Nephron (organoid): Measurements from ENCODE around the gene PPP1R13B.

ENCODE experiments used
- H3K27ac Mint-ChIP-seq, 3 experiments: 2 replicates each; pipeline ENCODE4 v1.8.0; 2020; ENCODE audit warnings: mixed read lengths in 3 of 3, mild to moderate bottlenecking in 2 of 3, moderate library complexity in 1 of 3
- H3K27me3 Mint-ChIP-seq: 2 replicates; pipeline ENCODE4 v1.8.0; 2021; ENCODE audit warnings: low read depth, mild to moderate bottlenecking, moderate library complexity, mixed read lengths
- H3K36me3 Mint-ChIP-seq: 2 replicates; pipeline ENCODE4 v1.8.0; 2020; ENCODE audit warnings: low read depth, mixed read lengths
- H3K4me1 Mint-ChIP-seq: 2 replicates; pipeline ENCODE4 v1.8.0; 2020; ENCODE audit warnings: mixed read lengths
- H3K4me3 Mint-ChIP-seq, 3 experiments: 2 replicates each; pipeline ENCODE4 v1.8.0; 2020; ENCODE audit warnings: mild to moderate bottlenecking in 3 of 3, mixed read lengths in 3 of 3, moderate library complexity in 2 of 3
- H3K9me3 Mint-ChIP-seq: 2 replicates; pipeline ENCODE4 v1.8.0; 2020; ENCODE audit warnings: mixed read lengths
- TF ChIP-seq, protein P1 (sequence below), 3 experiments: fragments of 200-600 bp; sonication (generic); IDR thresholded peaks; one replicate each; pipeline ENCODE4 v1.5.0; 2021; ENCODE audit warnings: antibody characterized with exemption in 3 of 3; ENCODE audit not compliant: unreplicated experiment in 3 of 3

Gene PPP1R13B

DNA sequence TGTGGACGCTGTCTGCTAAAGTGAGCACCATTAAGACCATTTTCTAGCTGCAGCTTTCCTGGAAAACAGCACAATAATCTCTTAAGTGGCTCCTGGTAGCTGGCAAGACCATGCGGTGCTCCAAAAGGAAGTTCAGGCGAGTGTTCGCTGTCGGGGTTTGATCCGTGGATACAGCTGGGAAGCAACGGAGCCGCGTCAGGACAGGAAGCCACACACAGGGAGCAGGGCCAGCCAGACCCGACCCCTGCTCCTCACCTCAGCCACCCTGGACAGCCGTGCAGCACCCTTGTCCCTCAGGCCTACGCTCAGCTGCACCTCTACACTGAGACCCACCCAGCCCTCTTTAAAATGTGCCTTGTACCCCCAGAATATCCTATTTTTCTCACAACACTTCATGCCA lies 112.4 kb downstream of the PPP1R13B start:
- Mint-ChIP-seq H3K27me3 (no peaks in the 10 kb centered on the region), H3K4me3 (no peak overlapping the region), H3K9me3 (no peaks in the 10 kb centered on the region), H3K4me1 (no peaks in the 10 kb centered on the region), H3K36me3 (peaks cover 32% of the 10 kb centered on the region), H3K27ac (peak overlapping the region in 1 of 3 experiments; percentile 32)
- TF ChIP-seq, protein P1, sequence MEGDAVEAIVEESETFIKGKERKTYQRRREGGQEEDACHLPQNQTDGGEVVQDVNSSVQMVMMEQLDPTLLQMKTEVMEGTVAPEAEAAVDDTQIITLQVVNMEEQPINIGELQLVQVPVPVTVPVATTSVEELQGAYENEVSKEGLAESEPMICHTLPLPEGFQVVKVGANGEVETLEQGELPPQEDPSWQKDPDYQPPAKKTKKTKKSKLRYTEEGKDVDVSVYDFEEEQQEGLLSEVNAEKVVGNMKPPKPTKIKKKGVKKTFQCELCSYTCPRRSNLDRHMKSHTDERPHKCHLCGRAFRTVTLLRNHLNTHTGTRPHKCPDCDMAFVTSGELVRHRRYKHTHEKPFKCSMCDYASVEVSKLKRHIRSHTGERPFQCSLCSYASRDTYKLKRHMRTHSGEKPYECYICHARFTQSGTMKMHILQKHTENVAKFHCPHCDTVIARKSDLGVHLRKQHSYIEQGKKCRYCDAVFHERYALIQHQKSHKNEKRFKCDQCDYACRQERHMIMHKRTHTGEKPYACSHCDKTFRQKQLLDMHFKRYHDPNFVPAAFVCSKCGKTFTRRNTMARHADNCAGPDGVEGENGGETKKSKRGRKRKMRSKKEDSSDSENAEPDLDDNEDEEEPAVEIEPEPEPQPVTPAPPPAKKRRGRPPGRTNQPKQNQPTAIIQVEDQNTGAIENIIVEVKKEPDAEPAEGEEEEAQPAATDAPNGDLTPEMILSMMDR (IDR thresholded peaks at IDR 0.05; ENCODE audit: unreplicated experiment in 3 of 3) = no peak

DNA sequence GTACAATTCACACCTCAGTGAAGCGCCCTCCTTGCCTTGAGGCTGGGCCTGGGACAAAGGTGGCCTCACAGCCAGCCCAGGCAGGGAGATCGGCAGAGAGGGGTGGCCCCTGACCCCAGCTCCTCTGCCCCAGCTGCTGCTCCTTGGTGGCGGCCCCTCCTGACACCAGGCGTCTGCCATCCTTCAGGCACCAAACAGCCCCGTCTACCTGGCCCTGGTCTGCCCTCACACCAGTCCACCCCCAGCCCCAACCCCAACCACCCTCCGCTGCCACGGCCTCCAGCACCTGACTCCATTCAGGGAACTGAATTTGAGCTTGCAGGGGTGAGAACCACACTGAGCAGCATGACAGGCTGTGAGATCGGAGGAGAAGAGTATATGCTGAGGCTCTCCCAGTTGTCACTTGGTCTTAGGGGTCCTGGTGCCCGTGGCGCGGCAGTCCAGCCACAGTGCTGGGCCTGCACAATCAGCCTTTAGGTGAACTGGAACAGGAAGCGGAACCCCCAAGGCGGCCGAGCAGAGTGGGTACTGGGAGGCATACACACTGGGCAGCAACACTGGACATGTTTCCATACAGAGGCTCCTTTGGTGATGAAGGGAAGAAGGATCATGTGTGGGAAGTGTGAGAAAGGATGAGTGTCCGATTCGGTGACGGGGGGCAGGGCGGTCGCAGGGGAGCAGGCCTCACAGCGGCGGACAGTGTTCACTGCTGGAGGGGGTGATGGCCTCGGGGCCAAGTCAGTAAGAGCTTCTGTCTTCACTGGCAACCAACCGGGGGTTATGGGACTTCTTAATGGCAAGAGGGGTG lies 113.1 kb downstream of the PPP1R13B start:
- H3K9me3 Mint-ChIP-seq = no peaks in the 10 kb centered on the region
- H3K4me1 Mint-ChIP-seq = no peaks in the 10 kb centered on the region
- peaks cover 38% of the 10 kb centered on the region for H3K36me3 Mint-ChIP-seq
- no peak overlapping the region for H3K4me3 Mint-ChIP-seq
- peak overlapping the region in 1 of 3 experiments; percentile 32 for H3K27ac Mint-ChIP-seq
- TF ChIP-seq, protein P1 (IDR thresholded peaks at IDR 0.05; ENCODE audit: unreplicated experiment in 3 of 3) = no peak
- H3K27me3 Mint-ChIP-seq = no peaks in the 10 kb centered on the region

GRCh38 chr14:103733651-103734050 lies 113.7 kb downstream of the PPP1R13B start:
- no peaks in the 10 kb centered on the region for H3K9me3 Mint-ChIP-seq
- no peak overlapping the region for H3K4me3 Mint-ChIP-seq
- H3K36me3 Mint-ChIP-seq = peaks cover 44% of the 10 kb centered on the region
- TF ChIP-seq, protein P1 (IDR thresholded peaks at IDR 0.05; ENCODE audit: unreplicated experiment in 3 of 3) = no peak
- H3K27me3 Mint-ChIP-seq = no peaks in the 10 kb centered on the region
- peak overlapping the region in 1 of 3 experiments; percentile 85 for H3K27ac Mint-ChIP-seq
- H3K4me1 Mint-ChIP-seq = peaks cover under 1% of the 10 kb centered on the region

DNA sequence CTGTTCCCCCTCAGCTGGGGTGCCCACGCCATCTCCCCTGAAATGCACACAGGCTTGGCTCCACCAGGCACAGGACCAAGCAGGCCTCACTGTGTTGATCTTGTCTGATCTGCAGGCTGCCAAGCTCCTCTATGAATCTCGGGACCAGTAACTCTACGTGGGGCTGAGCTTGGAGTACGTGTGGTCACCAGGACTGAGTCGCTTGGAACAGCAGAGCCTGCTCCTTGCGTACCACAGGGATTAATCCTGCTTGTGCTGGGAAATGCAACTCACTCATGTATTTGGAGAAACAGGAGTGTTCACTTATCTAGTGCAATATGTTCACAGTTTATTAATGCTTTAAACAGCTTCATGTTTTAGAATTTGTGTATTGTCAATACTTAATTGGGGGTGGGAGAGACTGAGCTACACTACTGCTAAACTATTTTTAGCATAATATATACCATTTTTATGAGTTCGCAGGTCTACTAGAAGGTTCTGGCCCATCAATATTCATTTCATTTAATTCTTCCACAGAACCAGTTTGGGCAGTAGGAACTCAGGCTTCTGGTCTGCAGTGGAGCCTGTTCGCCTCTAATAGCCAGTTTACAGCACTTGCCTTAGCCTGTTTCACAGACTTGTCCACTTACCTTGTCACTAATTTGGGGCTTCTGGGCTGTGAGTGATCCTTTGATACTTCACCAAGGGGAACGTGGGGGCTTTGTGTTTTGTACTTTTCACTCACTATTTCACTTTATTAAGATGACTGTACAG lies 114.3 kb downstream of the PPP1R13B start:
- Mint-ChIP-seq H3K4me3 (no peak overlapping the region), H3K9me3 (no peaks in the 10 kb centered on the region), H3K27ac (peak overlapping the region in 1 of 3 experiments; percentile 85), H3K36me3 (peaks cover 42% of the 10 kb centered on the region), H3K27me3 (no peaks in the 10 kb centered on the region), H3K4me1 (peaks cover 5% of the 10 kb centered on the region)
- TF ChIP-seq, protein P1 (IDR thresholded peaks at IDR 0.05; ENCODE audit: unreplicated experiment in 3 of 3) = no peak

DNA sequence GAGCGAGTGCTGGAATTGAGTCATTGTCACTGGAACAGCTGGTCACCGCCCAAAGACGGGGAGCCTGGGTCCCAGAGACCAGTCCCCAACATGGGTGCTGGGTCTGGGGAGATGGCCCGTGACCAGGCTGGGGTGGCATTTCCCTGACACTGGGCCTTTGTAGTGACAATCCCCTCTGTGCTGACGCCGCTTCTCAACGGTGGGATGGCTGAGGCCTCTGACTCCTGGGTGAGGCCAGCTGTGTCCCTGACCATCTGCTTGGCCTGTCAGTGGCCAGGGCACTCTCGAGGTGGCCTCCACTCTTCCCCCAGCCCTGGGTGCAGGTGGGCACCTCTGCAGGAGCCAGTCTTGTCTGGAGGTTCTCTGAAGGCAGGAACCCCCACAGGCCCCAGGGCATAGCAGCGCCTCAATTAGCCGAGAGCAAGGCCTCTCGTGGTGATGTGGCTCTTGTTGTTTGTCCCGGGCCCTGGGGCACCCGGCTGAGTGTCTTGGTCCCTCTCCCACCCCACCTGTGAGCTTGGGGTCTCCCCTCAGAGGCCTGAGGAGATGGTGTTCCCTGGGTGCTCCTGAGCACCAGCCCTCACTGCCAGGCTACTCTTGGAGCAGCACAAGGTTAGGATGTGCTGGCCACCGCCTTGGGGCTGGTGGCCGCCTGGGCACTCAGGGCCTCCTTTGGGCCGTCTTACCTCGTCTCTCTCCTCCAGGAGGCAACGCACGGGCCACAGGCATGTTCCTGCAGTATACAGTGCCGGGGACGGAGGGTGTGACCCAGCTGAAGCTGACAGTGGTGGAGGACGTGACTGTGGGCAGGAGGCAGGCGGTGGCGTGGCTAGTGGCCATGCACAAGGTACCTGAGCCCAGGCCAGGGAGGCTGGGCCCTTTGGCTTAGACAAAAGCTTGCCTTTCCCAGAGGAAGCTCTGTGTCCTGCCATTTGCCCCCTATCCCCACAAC lies 115.2 kb downstream of the PPP1R13B start:
- no peaks in the 10 kb centered on the region for H3K27me3 Mint-ChIP-seq
- H3K4me3 Mint-ChIP-seq = no peak overlapping the region
- H3K4me1 Mint-ChIP-seq = peaks cover 5% of the 10 kb centered on the region
- TF ChIP-seq, protein P1 (IDR thresholded peaks at IDR 0.05; ENCODE audit: unreplicated experiment in 3 of 3) = no peak
- no peaks in the 10 kb centered on the region for H3K9me3 Mint-ChIP-seq
- peaks cover 36% of the 10 kb centered on the region for H3K36me3 Mint-ChIP-seq
- H3K27ac Mint-ChIP-seq = peak overlapping the region in 1 of 3 experiments; percentile 85
